ENCODE results near the gene SWAP70.
"Not testable (repeated sequence)": the region's sequence is repeated elsewhere in the genome, so short reads cannot be mapped to it uniquely, and the experiment has no call there.

The SWAP70 gene

GRCh38 chr11:9663699-9664275 lies at the start of gene SWAP70:
TSS of gene SWAP70 (plus strand) at chr11:9664077. CDS start at chr11:9664180, 103 bp downstream.
- peak; percentile 94 to 95 for ATAC-seq

- peak in 1 of 2 donors; percentile 14 for ATAC-seq
Measured at GRCh38 chr11:9615031-9615451, 48.8 kb upstream of the SWAP70 start.

DNA sequence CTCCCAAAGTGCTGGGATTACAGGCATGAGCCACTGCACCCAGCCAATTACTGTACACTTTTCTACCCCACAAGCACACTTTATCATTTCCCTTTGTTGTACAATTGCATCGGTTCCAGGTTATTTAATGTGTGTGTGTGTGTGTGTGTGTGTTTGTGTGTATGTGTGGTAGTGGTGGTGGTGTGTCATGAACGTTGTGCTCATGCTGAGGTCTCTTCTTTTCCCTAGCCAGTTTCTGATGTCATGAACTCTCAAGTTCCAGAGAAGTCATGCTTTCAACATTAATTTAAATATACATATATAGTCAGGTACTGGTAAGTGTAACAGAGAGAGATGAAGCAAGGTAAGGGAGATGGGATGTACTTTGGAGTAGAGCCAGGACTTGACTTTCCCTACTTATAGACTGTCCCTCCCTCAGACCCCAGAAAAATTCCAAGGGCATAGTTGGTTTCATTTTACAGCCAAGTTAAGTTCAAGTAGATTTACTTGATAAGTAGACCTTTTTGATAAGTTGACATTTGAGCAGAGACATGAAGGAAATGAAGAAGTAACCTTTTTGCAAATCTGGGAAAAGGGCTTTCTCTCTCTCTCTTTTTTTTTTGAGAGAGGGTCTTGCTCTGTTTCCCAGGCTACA lies 47.7 kb upstream of the SWAP70 start:
- no peak for ATAC-seq

DNA sequence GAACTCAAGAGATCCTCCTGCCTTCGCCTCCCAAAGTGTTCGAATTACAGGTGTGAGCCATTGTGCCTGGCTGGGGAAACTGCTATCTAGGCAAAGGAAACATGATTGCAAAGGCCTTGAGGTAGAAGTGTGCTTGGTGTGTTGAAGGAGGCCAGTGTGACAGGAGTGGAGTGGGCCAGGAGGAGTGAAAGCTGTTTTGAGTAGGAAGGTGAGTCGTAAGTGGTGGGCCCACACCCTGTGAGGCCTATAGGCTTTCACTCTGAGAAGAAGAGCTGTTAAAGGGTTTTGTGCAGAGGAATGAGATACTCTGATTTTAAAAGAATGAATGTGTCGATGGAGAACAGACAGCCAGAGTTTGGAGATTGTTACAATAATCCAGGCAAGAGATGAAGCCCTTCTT lies 47.0 kb upstream of the SWAP70 start:
- ATAC-seq, result no peak

- ATAC-seq, result no peak
Measured at GRCh38 chr11:9617940-9618339, 45.9 kb upstream of the SWAP70 start.

GRCh38 chr11:9619004-9619403 lies 44.9 kb upstream of the SWAP70 start:
- no peak for ATAC-seq

GRCh38 chr11:9619971-9620370 lies 43.9 kb upstream of the SWAP70 start:
- ATAC-seq, result no peak

DNA sequence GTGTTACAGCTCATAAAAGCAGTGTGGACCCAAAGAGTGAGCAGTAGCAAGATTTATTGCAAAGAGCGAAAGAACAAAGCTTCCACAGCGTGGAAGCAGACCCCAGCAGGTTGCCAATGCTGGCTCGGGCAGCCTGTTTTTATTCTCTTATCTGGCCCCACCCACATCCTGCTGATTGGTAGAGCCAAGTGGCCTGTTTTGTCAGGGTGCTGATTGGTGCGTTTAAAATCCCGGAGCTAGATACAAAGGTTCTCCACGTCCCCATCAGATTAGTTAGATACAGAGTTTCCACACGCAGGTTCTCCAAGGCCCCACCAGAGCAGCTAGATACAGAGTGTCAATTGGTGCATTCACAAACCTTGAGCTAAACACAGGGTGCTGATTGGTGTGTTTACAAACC lies 41.5 kb upstream of the SWAP70 start:
- ATAC-seq, result not testable (repeated sequence)

DNA sequence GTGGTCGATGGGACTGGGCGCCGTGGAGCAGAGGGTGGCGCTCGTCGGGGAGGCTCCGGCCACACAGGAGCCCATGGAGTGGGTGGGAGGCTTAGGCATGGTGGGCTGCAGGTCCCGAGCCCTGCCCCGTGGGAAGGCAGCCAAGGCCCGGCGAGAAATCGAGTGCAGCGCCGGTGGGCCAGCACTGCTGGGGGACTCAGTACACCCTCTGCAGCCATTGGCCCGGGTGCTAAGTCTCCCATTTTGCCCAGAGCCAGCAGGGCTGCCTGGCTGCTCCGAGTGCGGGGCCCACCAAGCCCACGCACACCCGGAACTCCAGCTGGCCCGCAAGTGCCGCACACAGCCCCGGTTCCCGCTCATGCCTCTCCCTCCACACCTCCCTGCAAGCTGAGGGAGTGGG lies 40.8 kb upstream of the SWAP70 start:
- not testable (repeated sequence) for ATAC-seq

DNA sequence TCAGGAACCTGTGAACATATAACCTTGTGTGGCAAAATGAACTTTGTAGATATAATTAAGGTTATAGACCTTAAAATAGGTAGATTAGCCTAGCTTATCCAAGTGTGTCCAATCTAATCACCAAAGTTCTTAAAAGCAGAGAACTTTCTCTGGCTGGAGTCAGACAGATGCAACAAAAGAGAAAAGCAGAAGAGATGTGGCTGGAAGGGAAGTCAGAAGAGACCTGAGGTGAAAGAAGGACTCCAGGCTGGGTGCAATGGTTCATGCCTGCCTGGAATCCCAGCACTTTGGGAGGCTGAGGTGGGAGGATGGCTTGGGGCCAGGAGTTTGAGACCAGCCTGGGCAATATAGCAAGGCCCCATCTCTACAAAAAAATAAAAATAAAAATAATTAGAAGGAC lies 39.4 kb upstream of the SWAP70 start:
- no peak for ATAC-seq

DNA sequence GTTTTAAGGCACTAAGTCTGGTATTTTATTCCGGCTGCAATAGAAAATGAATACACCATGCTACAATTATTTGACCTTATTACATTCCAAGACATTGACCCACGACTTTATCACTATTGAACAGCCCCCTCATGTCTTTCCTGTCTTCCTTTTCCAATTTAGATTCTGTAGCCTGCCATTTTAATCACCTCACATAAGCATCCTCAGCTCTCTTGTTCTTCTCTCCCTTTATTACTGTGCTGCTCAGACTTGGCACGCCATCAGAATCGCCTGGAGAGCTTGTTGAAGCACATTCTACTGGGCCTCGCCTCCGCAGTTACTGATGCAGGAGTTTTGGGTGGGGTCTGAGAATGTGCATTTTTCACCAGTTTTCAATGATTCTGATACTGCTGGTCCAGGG lies 38.7 kb upstream of the SWAP70 start:
- ATAC-seq, result no peak

DNA sequence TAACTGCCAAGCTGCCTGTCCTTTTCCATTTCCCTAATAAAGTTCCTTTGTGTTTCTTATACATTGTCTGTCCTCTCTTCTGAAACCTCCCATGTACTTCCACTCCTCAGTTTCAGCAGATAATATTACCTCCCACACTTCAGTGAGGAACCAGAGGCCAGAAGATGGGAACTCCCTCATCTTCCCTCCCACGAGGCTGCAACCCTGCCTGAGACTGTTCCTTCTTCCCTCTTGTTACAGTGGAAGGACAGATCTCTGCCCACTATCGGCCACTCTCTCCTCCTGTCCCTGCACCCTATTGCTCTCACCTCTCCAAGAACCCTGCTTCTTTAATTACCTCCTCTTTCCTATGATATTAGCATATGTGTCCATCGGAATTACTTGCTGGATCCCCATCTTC lies 38.1 kb upstream of the SWAP70 start:
- ATAC-seq, result no peak

- ATAC-seq, result no peak
Measured at GRCh38 chr11:9626496-9627394, 37.1 kb upstream of the SWAP70 start.

GRCh38 chr11:9629064-9629463 lies 34.8 kb upstream of the SWAP70 start:
- ATAC-seq, result no peak

GRCh38 chr11:9633679-9634078 lies 30.2 kb upstream of the SWAP70 start:
- no peak for ATAC-seq

GRCh38 chr11:9636691-9637090 lies 27.2 kb upstream of the SWAP70 start:
- ATAC-seq, result no peak

- no peak for ATAC-seq
Measured at GRCh38 chr11:9639099-9639498, 24.8 kb upstream of the SWAP70 start.

- ATAC-seq, result no peak
Measured at GRCh38 chr11:9639985-9640384, 23.9 kb upstream of the SWAP70 start.

GRCh38 chr11:9642894-9643293 lies 21.0 kb upstream of the SWAP70 start:
- no peak for ATAC-seq

- no peak for ATAC-seq
Measured at GRCh38 chr11:9643751-9644150, 20.1 kb upstream of the SWAP70 start.

- no peak for ATAC-seq
Measured at GRCh38 chr11:9645881-9646280, 18.0 kb upstream of the SWAP70 start.

- no peak for ATAC-seq
Measured at GRCh38 chr11:9646324-9646723, 17.6 kb upstream of the SWAP70 start.

DNA sequence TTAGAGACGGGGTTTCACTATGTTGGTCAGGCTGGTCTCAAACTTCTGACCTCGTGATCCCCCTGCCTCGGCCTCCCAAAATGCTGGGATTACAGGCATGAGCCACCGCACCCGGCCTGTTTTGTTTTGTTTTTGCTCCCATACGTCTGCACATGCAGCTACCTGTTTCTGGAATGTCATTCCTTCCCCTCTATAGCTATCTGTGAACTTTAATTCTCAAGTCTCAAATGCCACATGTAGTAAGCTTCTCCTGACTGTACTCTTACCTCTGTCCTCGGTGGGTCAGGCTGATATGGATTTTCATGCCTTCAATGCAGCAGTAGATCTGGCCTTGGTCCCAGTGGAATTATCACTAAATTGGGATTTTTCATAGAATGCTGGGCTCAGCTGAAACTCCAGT lies 12.4 kb upstream of the SWAP70 start:
- no peak for ATAC-seq

Measured in activated CD4-positive, CD25-positive, alpha-beta regulatory T cell treated with anti-CD3 and anti-CD28 coated beads, Interleukin-2, amount 50 U/mL, for 24 hours (primary cell).